Aorta (tissue), 5 donors: Measurements from ENCODE around the gene DOLK. TPM values are rescaled to one million over a fixed set of nuclear protein-coding genes. Genes with fewer than 3 reads are reported as not detected.

Source experiments
- ATAC-seq: fragments of 200-7000 bp; cut with Tn5 transposase; one replicate; pipeline ENCODE4 v1.9.1; 2022; ENCODE audit warnings: moderate library complexity; ENCODE audit not compliant: low FRiP score
- DNase-seq, 2 donors: peaks; one replicate each; pipeline ENCODE4 v3.0.0-alpha.2; 2020
- H3K27ac ChIP-seq, 2 donors: one replicate each; pipeline ENCODE4 v1.5.1; 2013; ENCODE audit warnings: low read length in 2 of 2, mild to moderate bottlenecking in 2 of 2, moderate library complexity in 2 of 2, control low read depth in 1 of 2, inconsistent platforms in 1 of 2, low read depth in 1 of 2
- H3K27me3 ChIP-seq, 2 donors: one replicate each; pipeline ENCODE4 v1.6.1; 2013; ENCODE audit warnings: control low read depth in 1 of 2, low read length in 1 of 2, mild to moderate bottlenecking in 1 of 2, moderate library complexity in 1 of 2; ENCODE audit not compliant: insufficient read depth in 2 of 2, control insufficient read depth in 1 of 2
- H3K36me3 ChIP-seq, 2 donors: one replicate each; pipeline ENCODE4 v1.6.1; 2013; ENCODE audit warnings: control low read depth in 1 of 2, low read length in 1 of 2, mild to moderate bottlenecking in 1 of 2; ENCODE audit not compliant: insufficient read depth in 2 of 2, control insufficient read depth in 1 of 2
- H3K4me1 ChIP-seq, 2 donors: one replicate each; pipeline ENCODE4 v1.6.1; 2013; ENCODE audit warnings: low read length in 2 of 2, control low read depth in 1 of 2, mild to moderate bottlenecking in 1 of 2, moderate library complexity in 1 of 2; ENCODE audit not compliant: insufficient read depth in 2 of 2, control insufficient read depth in 1 of 2
- H3K4me3 ChIP-seq, 2 donors: one replicate each; pipeline ENCODE4 v1.5.1; 2013; ENCODE audit warnings: low read length in 2 of 2, control low read depth in 1 of 2, mild to moderate bottlenecking in 1 of 2
- H3K9me3 ChIP-seq: one replicate; pipeline ENCODE4 v1.6.1; 2013; ENCODE audit warnings: mild to moderate bottlenecking, low read length; ENCODE audit not compliant: control insufficient read depth
- WGBS, 2 donors: extraction: QIAGEN DNeasy Blood & Tissue Kit; methylation state at CpG; one replicate each; pipeline ENCODE4 v1.1.7; 2013; 5-methylcytosine and 5-hydroxymethylcytosine counted together
- intact Hi-C, 2 donors: fragments of 100-400 bp; cut with DNase I; formaldehyde crosslinking; loops; one replicate each; pipeline versions ENCODE4 v1.14.2 to v1.15.0; 2022
- polyA plus RNA-seq, 2 donors: library from polyadenylated mRNA; stranded (reverse); fragments of 200-250 nt; gene quantifications; one replicate each; pipeline ENCODE4 v1.2.3, GENCODE V29; 2013
- total RNA-seq, 2 donors: library from RNA; stranded (reverse); fragmentation: NEBNext Ultra II Directional; extraction: Animal tissue kit (Norgen Biotek cat#: 25700); gene quantifications; one replicate each; pipeline ENCODE4 v1.2.1, GENCODE V29; 2021
- donor health status: healthy with polysubstance abuse.
- donor health status: Bipolar disorder and iron deficiency.
- donor health status: DM: no; HTN: no; CAD: no.
- donor health status: DM: no; HTN: no; CAD: no.
- donor health status: DM: yes; HTN: yes; CAD: no.

Gene DOLK
- total and polyA plus RNA-seq, 4 donors = 4.3 to 10.7 (median 9.5) TPM

DNA sequence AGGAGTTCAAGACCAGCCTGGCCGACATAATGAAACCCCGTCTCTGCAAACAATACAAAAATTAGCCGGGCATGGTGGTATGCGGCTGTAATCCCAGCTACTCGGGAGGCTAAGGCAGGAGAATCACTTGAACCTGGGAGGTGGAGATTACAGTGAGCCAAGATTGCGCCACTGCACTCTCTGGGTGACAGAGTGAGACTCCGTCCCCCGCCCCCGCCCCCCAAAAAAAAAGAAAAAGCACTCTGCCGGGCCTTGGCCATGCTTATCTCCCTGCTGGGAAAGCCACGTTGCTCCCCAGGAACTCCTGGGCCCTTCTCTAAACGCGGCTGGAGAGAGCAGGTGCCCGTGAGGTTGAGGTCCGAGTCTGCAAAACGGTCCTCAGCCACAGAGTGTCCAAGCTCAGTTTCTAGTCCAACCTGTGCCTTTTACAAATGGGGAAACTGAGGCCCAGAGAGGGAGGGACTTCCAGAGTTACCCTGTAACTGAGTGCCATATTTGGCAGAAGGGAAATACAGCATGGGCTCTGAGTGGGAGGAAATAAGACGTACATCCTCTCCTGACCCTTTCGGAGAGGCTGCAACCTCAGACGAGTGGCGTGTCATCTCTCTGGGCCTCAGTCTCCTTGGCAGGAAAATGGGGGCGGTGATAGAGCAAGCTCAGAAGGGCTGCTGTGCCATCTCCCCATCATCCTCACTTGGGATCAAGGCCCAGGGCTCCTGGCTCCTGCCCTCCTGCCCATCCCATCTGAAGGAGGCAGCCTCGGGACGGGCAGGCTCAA is 33.2 kb downstream of the DOLK start:
- no peaks in the 10 kb centered on the region for H3K36me3 ChIP-seq
- H3K4me3 ChIP-seq = no peak overlapping the region
- 66 to 68% methylated on average over 23 of the region's 23 CpGs for WGBS, 2 donors
- ATAC-seq (no peak), DNase-seq (no peak)
- peaks cover 0 to 11% of the 10 kb centered on the region in 2 donors for H3K4me1 ChIP-seq
- H3K27ac ChIP-seq = peak overlapping the region; percentile 15 to 68
- H3K27me3 ChIP-seq = no peaks in the 10 kb centered on the region
- no peaks in the 10 kb centered on the region for H3K9me3 ChIP-seq
- intact Hi-C loops = loop anchor here in 1 of 2 donors (5.0 kb wide), 1 partner anchor 37 kb away; no protein-coding TSS in a partner anchor

DNA sequence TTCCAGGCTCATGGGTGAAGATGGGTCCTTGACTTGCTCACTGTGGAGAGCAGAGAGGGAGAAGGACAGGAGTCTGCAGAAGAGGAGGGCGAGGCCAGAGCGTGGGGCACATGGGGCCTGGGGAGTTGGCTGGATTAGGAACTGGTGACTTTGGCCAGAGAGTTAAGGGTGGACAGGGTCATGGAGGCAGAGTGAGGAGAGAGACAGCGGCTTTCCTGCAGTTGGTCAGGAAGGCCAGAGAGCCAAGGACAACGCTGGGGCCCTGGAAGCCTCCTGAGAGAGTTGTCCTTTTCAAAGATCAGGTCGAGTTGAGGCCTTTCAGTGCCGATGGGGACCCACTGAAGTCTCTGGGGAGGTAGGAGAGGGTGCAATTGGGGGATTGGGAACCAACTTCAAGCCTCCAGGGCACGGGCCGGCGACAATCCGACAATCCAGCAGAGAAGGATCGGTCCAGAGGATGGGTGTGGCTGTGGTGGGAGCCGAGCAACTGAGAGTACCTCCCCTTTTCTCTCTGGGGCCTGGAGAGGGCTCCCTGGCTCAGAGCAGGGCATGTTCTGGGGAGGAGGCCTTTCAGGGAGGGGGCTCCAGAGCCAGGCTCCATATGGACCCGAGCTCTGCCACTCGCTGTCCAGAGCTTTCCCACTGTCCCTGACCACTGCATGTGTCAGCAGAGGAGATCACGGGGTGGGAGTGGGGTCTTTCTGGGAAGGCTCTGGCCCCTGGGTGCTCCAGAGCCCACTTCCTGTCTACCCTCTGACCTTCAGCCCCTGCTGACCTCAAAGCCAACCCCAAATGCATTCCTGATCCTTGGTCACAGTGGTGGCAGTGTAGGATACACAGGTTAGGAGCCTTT is 34.1 kb downstream of the DOLK start:
- DNase-seq (no peak), ATAC-seq (no peak)
- intact Hi-C loops = loop anchor here in 1 of 2 donors (5.0 kb wide), 1 partner anchor 36 kb away; no protein-coding TSS in a partner anchor
- peaks cover 0 to 11% of the 10 kb centered on the region in 2 donors for H3K4me1 ChIP-seq
- H3K4me3 ChIP-seq = no peak overlapping the region
- H3K9me3 ChIP-seq = no peaks in the 10 kb centered on the region
- peaks cover 0 to 5% of the 10 kb centered on the region in 2 donors for H3K36me3 ChIP-seq
- no peaks in the 10 kb centered on the region for H3K27me3 ChIP-seq
- peak overlapping the region; percentile 36 to 68 for H3K27ac ChIP-seq
- 29 to 33% methylated on average over 15 of the region's 15 CpGs for WGBS, 2 donors

GRCh38 chr9:128912270-128912853 is 35.0 kb downstream of the DOLK start:
- Histone ChIP-seq H3K4me3 (no peak overlapping the region), H3K27ac (peak overlapping the region; percentile 43 to 88), H3K4me1 (peaks cover 0 to 11% of the 10 kb centered on the region in 2 donors), H3K36me3 (peaks cover 0 to 14% of the 10 kb centered on the region in 2 donors), H3K9me3 (no peaks in the 10 kb centered on the region), H3K27me3 (no peaks in the 10 kb centered on the region)
- ATAC-seq (no peak), DNase-seq (no peak)
- 51 to 53% methylated on average over 15 of the region's 15 CpGs for WGBS, 2 donors
- intact Hi-C loops = loop anchor here in 1 of 2 donors (5.0 kb wide), 1 partner anchor 35 kb away; no protein-coding TSS in a partner anchor

- H3K4me1 ChIP-seq = peaks cover 0 to 11% of the 10 kb centered on the region in 2 donors
- H3K36me3 ChIP-seq = peaks cover 0 to 15% of the 10 kb centered on the region in 2 donors
- ATAC-seq (peak; percentile 74), DNase-seq (peak; percentile 91 to 95)
- no peak overlapping the region for H3K4me3 ChIP-seq
- no peaks in the 10 kb centered on the region for H3K27me3 ChIP-seq
- intact Hi-C loops = loop anchor here in 1 of 2 donors (5.0 kb wide), 1 partner anchor 34 kb away; no protein-coding TSS in a partner anchor
- 11 to 15% methylated on average over 8 of the region's 8 CpGs for WGBS, 2 donors
- no peaks in the 10 kb centered on the region for H3K9me3 ChIP-seq
- peak overlapping the region; percentile 43 to 88 for H3K27ac ChIP-seq
Observed at GRCh38 chr9:128911529-128912035, 35.8 kb downstream of the DOLK start.

DNA sequence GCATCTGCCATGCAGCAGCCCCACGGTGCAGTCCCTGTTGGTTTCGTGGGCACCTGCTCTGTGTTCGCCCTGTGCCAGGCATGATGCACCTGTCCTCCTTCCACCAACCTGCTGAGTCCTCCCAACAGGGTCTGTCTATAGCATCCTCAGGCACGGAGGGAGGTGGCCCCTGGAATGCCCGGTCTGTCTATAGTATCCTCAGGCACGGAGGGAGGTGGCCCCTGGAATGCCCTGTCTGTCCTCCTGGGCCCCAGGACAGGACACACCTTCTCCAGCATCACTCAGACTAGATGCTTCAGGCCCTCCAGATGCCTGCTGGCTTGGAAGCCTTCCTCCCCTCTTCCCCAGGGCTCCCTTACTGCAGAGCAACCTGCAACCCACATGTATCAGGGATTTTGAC is 36.5 kb downstream of the DOLK start:
- no peak for ATAC-seq
- Histone ChIP-seq H3K4me3 (no peak overlapping the region), H3K4me1 (peaks cover 0 to 11% of the 10 kb centered on the region in 2 donors), H3K36me3 (peaks cover 0 to 15% of the 10 kb centered on the region in 2 donors), H3K9me3 (no peaks in the 10 kb centered on the region), H3K27ac (peak overlapping the region in 1 of 2 donors; percentile 78), H3K27me3 (no peaks in the 10 kb centered on the region)
- WGBS, 2 donors = 71 to 73% methylated on average over 6 of the region's 6 CpGs
- DNase-seq = no peak
- intact Hi-C loops = loop anchor here in 1 of 2 donors (5.0 kb wide), 1 partner anchor 34 kb away; no protein-coding TSS in a partner anchor

- peaks cover 0 to 15% of the 10 kb centered on the region in 2 donors for H3K36me3 ChIP-seq
- 87 to 88% methylated on average over 4 of the region's 4 CpGs for WGBS, 2 donors
- intact Hi-C loops = loop anchor here in 1 of 2 donors (5.0 kb wide), 1 partner anchor 33 kb away; no protein-coding TSS in a partner anchor
Observed at GRCh38 chr9:128909859-128910258, 37.5 kb downstream of the DOLK start.

GRCh38 chr9:128908372-128908771 is 39.0 kb downstream of the DOLK start:
- Histone ChIP-seq H3K9me3 (no peaks in the 10 kb centered on the region), H3K27ac (no peak overlapping the region), H3K4me3 (no peak overlapping the region), H3K27me3 (no peaks in the 10 kb centered on the region), H3K36me3 (peaks cover 0 to 15% of the 10 kb centered on the region in 2 donors), H3K4me1 (peaks cover 0 to 7% of the 10 kb centered on the region in 2 donors)
- intact Hi-C loops = no loop called here
- DNase-seq (no peak), ATAC-seq (no peak)
- WGBS, 2 donors = 97 to 98% methylated on average over 24 of the region's 24 CpGs

More at GRCh38 chr9:128909859-128910258, 37.5 kb downstream of the DOLK start:
- Histone ChIP-seq H3K4me1 (peaks cover 0 to 11% of the 10 kb centered on the region in 2 donors), H3K27ac (peak overlapping the region in 1 of 2 donors; percentile 11), H3K4me3 (no peak overlapping the region), H3K27me3 (no peaks in the 10 kb centered on the region), H3K9me3 (no peaks in the 10 kb centered on the region)
- ATAC-seq = no peak
- no peak for DNase-seq

DNA sequence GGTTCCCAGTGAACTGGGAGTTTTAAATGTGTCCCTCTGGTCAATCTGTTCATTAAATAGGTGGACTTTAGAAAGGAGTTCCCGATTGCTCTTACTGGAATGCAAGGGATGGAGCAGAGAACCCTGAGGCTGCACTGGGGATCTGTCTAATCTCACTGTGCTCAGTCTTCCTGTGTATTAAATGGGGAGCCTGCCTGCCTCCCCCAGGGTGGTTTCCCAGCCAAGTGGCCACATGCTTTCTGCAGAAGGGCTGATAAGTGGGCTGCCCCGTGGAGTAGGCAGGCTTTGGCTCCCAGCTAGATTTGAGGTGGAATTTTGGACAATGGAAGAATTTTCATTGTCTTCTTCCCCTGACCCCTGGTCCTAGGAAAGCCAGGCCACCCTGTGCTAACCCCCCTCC is 40.7 kb downstream of the DOLK start:
- no peak overlapping the region for H3K4me3 ChIP-seq
- H3K27me3 ChIP-seq = no peaks in the 10 kb centered on the region
- 25 to 34% methylated on average over 2 of the region's 2 CpGs for WGBS, 2 donors
- H3K4me1 ChIP-seq = peaks cover 0 to 4% of the 10 kb centered on the region in 2 donors
- no peak overlapping the region for H3K27ac ChIP-seq
- H3K9me3 ChIP-seq = no peaks in the 10 kb centered on the region
- ATAC-seq = no peak
- H3K36me3 ChIP-seq = peaks cover 0 to 15% of the 10 kb centered on the region in 2 donors
- intact Hi-C loops = no loop called here
- no peak for DNase-seq
